Nephron (organoid): Measurements from ENCODE around the gene RAVER2.

Experiments used
- H3K27ac Mint-ChIP-seq, 3 experiments: 2 replicates each; pipeline ENCODE4 v1.8.0; 2020; ENCODE audit warnings: mixed read lengths in 3 of 3, mild to moderate bottlenecking in 2 of 3, moderate library complexity in 1 of 3
- H3K27me3 Mint-ChIP-seq: 2 replicates; pipeline ENCODE4 v1.8.0; 2021; ENCODE audit warnings: low read depth, mild to moderate bottlenecking, moderate library complexity, mixed read lengths
- H3K36me3 Mint-ChIP-seq: 2 replicates; pipeline ENCODE4 v1.8.0; 2020; ENCODE audit warnings: low read depth, mixed read lengths
- H3K4me1 Mint-ChIP-seq: 2 replicates; pipeline ENCODE4 v1.8.0; 2020; ENCODE audit warnings: mixed read lengths
- H3K4me3 Mint-ChIP-seq, 3 experiments: 2 replicates each; pipeline ENCODE4 v1.8.0; 2020; ENCODE audit warnings: mild to moderate bottlenecking in 3 of 3, mixed read lengths in 3 of 3, moderate library complexity in 2 of 3
- H3K9me3 Mint-ChIP-seq: 2 replicates; pipeline ENCODE4 v1.8.0; 2020; ENCODE audit warnings: mixed read lengths
- TF ChIP-seq, protein P1 (sequence below), 3 experiments: fragments of 200-600 bp; sonication (generic); IDR thresholded peaks; one replicate each; pipeline ENCODE4 v1.5.0; 2021; ENCODE audit warnings: antibody characterized with exemption in 3 of 3; ENCODE audit not compliant: unreplicated experiment in 3 of 3

The RAVER2 gene

DNA sequence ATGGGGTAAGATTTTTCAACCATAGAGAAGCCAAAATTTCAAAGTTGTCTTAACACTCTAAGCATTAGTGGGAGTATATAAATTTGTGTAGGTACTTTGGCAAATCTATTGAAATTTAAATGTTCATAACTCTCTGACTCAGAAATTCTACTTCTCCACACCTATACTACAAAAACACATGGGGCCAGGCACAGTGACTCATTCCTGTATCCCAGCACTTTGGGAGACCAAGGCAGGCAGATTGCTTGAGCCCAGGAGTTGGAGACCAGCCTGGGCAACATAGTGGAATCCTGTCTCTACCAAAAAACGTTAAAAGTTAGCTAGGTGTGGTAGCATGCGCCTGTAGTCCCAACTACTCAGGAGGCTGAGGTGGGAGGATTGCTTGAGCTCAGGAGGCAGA is 41.3 kb upstream of the RAVER2 start:
- peaks cover 9% of the 10 kb centered on the region for H3K4me1 Mint-ChIP-seq
- H3K27ac Mint-ChIP-seq: no peak overlapping the region
- peaks cover 4% of the 10 kb centered on the region for H3K27me3 Mint-ChIP-seq
- H3K9me3 Mint-ChIP-seq: no peaks in the 10 kb centered on the region
- no peak overlapping the region for H3K4me3 Mint-ChIP-seq
- no peaks in the 10 kb centered on the region for H3K36me3 Mint-ChIP-seq
- TF ChIP-seq, protein P1, sequence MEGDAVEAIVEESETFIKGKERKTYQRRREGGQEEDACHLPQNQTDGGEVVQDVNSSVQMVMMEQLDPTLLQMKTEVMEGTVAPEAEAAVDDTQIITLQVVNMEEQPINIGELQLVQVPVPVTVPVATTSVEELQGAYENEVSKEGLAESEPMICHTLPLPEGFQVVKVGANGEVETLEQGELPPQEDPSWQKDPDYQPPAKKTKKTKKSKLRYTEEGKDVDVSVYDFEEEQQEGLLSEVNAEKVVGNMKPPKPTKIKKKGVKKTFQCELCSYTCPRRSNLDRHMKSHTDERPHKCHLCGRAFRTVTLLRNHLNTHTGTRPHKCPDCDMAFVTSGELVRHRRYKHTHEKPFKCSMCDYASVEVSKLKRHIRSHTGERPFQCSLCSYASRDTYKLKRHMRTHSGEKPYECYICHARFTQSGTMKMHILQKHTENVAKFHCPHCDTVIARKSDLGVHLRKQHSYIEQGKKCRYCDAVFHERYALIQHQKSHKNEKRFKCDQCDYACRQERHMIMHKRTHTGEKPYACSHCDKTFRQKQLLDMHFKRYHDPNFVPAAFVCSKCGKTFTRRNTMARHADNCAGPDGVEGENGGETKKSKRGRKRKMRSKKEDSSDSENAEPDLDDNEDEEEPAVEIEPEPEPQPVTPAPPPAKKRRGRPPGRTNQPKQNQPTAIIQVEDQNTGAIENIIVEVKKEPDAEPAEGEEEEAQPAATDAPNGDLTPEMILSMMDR (IDR thresholded peaks at IDR 0.05; ENCODE audit: unreplicated experiment in 3 of 3): no peak

DNA sequence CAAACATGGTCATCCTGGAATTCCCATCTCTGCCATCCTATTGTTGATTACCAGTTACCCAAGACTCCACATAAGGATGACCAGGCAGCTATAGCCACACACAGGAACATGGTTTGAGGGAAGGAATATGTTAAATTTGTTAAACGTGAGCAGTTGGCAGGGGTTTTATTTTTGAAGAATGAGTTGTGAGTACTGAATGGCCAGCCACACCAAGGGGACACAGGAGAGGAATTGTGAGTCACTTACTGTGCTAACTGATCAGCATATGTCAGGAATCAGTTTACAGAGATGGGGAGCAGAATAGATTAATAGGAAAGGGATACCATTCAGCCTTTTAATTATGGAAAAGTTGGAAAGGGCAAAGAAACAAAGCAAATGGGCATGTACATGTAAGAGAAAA is 39.3 kb upstream of the RAVER2 start:
- Mint-ChIP-seq H3K9me3 (no peaks in the 10 kb centered on the region), H3K27ac (no peak overlapping the region), H3K4me1 (no peaks in the 10 kb centered on the region), H3K4me3 (no peak overlapping the region), H3K36me3 (no peaks in the 10 kb centered on the region), H3K27me3 (peaks cover 4% of the 10 kb centered on the region)
- TF ChIP-seq, protein P1 (IDR thresholded peaks at IDR 0.05; ENCODE audit: unreplicated experiment in 3 of 3): no peak

DNA sequence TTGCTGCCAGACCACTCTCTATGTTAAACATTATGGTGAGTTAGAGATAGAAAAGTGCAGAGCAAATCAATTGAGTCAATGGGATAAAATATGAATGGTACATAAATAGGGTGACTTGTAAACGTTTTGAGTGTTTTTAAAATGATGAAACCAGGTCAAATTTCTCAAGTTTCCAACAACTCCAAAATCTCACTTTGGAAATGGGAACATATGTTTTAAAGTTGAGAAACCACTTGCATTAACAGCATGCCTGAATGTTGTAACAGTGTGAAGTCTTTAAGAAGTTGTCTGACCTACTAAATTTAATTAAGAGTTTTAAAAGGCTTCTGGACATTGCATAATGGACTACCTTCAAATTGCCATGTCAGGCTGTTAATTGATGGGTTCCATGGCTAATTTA is 33.6 kb upstream of the RAVER2 start:
- Mint-ChIP-seq H3K4me3 (no peak overlapping the region), H3K9me3 (no peaks in the 10 kb centered on the region), H3K4me1 (no peaks in the 10 kb centered on the region), H3K27me3 (peaks cover 7% of the 10 kb centered on the region), H3K27ac (no peak overlapping the region), H3K36me3 (no peaks in the 10 kb centered on the region)
- TF ChIP-seq, protein P1 (IDR thresholded peaks at IDR 0.05; ENCODE audit: unreplicated experiment in 3 of 3): no peak

DNA sequence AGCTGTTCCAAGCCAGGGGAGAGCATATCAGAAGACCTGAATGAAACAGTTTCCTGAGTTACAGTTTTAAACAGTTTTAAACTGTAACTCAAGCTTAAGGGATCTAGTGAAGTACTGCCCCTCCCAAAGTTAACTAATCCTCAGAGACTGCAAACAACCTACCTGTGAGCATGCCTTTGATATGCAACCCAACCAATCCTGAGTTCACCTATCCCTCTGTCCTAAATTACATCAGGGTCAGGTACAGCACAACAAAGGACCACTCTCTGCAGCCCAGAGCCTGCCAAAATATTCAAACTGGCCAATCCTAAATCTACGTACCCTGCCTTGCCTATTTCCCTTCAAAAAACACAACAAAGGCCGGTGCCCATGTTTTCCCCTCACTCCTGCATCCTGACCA is 32.8 kb upstream of the RAVER2 start:
- TF ChIP-seq, protein P1 (IDR thresholded peaks at IDR 0.05; ENCODE audit: unreplicated experiment in 3 of 3): no peak

DNA sequence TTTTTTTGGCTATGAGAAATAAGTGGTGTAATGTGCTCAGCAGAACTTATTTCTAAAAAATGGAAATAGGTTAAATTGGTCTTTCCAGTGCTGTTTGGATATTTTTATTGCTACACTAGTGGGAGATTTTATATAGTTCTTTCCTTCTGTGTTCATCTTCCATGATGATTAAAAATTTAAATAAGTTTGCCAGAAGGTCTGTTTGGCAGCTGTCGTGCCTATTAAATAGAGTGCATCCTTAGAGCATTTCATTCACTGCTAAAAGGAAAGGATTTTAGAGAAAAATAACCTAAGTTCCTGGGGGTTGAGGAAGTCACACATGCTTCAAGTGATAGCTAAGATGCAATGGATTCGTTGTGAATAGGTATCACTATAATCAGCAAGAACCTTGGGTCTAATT is 29.7 kb upstream of the RAVER2 start:
- TF ChIP-seq, protein P1 (IDR thresholded peaks at IDR 0.05; ENCODE audit: unreplicated experiment in 3 of 3): no peak
- Mint-ChIP-seq H3K27me3 (peaks cover 10% of the 10 kb centered on the region), H3K9me3 (peaks cover 11% of the 10 kb centered on the region), H3K4me3 (no peak overlapping the region), H3K27ac (no peak overlapping the region), H3K4me1 (no peaks in the 10 kb centered on the region), H3K36me3 (no peaks in the 10 kb centered on the region)

More for the DNA sequence above, 32.8 kb upstream of the RAVER2 start:
- H3K27ac Mint-ChIP-seq: no peak overlapping the region
- H3K4me1 Mint-ChIP-seq: no peaks in the 10 kb centered on the region
- H3K27me3 Mint-ChIP-seq: peaks cover 7% of the 10 kb centered on the region
- no peaks in the 10 kb centered on the region for H3K9me3 Mint-ChIP-seq
- no peaks in the 10 kb centered on the region for H3K36me3 Mint-ChIP-seq
- no peak overlapping the region for H3K4me3 Mint-ChIP-seq

DNA sequence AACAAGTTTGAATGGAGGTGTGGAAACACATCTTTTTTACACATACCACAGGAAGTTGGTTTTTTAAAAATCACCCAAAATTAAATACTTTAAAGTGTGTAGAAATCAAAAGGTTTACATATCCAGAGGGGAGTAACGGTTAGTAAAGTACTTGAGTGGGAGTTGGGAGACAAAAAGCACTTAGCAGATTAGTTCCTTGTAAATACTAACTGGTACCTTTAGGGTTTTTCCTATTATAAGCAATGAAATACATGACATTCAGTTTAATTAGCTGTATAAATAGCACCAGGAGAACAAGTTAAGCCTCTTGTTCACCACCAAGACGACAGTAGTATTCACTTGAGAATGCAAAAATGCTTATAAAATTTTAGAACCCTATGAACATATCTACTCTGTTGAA is 23.7 kb upstream of the RAVER2 start:
- H3K27me3 Mint-ChIP-seq: peaks cover 6% of the 10 kb centered on the region
- no peak overlapping the region for H3K4me3 Mint-ChIP-seq
- TF ChIP-seq, protein P1 (IDR thresholded peaks at IDR 0.05; ENCODE audit: unreplicated experiment in 3 of 3): no peak
- no peaks in the 10 kb centered on the region for H3K36me3 Mint-ChIP-seq
- H3K4me1 Mint-ChIP-seq: no peaks in the 10 kb centered on the region
- no peak overlapping the region for H3K27ac Mint-ChIP-seq
- H3K9me3 Mint-ChIP-seq: peaks cover 17% of the 10 kb centered on the region
